Colonic mucosa (tissue), 4 donors: ENCODE measurements around the gene KISS1R. TPM values are rescaled to one million over a fixed set of nuclear protein-coding genes. Genes with fewer than 3 reads are reported as not detected.

Experiments
- DNase-seq: peaks from one replicate; pipeline ENCODE4 v3.0.0-alpha.2; 2020
- H3K27ac ChIP-seq: fragments of 200-600 bp; one replicate; pipeline ENCODE4 v1.8.0; 2021
- H3K27me3 ChIP-seq: fragments of 200-600 bp; one replicate; pipeline ENCODE4 v1.8.0; 2021
- H3K36me3 ChIP-seq: fragments of 200-600 bp; one replicate; pipeline ENCODE4 v1.8.0; 2021
- H3K4me1 ChIP-seq: fragments of 200-600 bp; one replicate; pipeline ENCODE4 v1.8.0; 2021; ENCODE audit warnings: mild to moderate bottlenecking
- H3K4me3 ChIP-seq: fragments of 200-600 bp; one replicate; pipeline ENCODE4 v1.8.0; 2021
- H3K9ac ChIP-seq, 2 donors: one replicate each; pipeline ENCODE4 v1.7.0; 2013; ENCODE audit warnings: control low read depth in 2 of 2, low read depth in 2 of 2, low read length in 2 of 2
- H3K9me3 ChIP-seq: fragments of 200-600 bp; one replicate; pipeline ENCODE4 v1.8.0; 2021
- intact Hi-C: fragments of 100-400 bp; cut with DNase I; formaldehyde crosslinking; loops from one replicate; pipeline ENCODE4 v1.14.1; 2022
- total RNA-seq, 2 donors: library from RNA; stranded (reverse); fragmentation: NEBNext Ultra II Directional in 1 of 2; extraction: Animal tissue kit (Norgen Biotek cat#: 25700) in 1 of 2; gene quantifications; one replicate each; pipeline ENCODE4 v1.2.1, GENCODE V29; 2021
- TF ChIP-seq, protein P1 (sequence below): fragments of 200-600 bp; IDR thresholded peaks from one replicate; pipeline ENCODE4 v1.8.0; 2022; ENCODE audit warnings: antibody characterized with exemption, mild to moderate bottlenecking
- donor health status: healthy.
- donor health status: DM: no; HTN: no; CAD: no.
- donor health status: DM: no; HTN: no; CAD: no.

KISS1R gene
- total RNA-seq, 2 donors from 2014 or later = 0.21 TPM; not detected in 1

DNA sequence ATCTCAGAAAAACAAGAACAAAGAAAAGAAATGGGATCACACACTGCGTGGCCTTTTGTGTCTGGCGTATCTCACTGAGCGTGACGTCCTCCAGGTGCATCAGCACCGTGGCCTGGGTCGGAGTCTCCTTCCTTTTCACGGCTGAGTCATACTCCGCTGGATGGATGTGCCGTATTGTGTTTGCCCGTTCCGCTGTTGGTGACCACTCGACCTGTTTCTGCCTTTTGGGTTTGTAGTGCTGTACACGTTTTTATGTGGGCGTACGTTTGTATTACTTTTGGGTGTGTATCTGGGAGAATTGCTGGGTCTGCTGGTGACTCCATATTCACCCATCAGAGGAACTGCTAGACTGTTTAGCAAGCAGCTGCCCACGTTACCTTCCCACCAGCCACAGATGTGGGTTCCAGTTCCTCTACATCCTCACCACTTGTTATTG is 20.1 kb downstream of the KISS1R start:
- DNase-seq = no peak
- TF ChIP-seq, protein P1, sequence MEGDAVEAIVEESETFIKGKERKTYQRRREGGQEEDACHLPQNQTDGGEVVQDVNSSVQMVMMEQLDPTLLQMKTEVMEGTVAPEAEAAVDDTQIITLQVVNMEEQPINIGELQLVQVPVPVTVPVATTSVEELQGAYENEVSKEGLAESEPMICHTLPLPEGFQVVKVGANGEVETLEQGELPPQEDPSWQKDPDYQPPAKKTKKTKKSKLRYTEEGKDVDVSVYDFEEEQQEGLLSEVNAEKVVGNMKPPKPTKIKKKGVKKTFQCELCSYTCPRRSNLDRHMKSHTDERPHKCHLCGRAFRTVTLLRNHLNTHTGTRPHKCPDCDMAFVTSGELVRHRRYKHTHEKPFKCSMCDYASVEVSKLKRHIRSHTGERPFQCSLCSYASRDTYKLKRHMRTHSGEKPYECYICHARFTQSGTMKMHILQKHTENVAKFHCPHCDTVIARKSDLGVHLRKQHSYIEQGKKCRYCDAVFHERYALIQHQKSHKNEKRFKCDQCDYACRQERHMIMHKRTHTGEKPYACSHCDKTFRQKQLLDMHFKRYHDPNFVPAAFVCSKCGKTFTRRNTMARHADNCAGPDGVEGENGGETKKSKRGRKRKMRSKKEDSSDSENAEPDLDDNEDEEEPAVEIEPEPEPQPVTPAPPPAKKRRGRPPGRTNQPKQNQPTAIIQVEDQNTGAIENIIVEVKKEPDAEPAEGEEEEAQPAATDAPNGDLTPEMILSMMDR = no peak
- no peak overlapping the region for H3K4me3 ChIP-seq
- no peaks in the 10 kb centered on the region for H3K9me3 ChIP-seq
- H3K9ac ChIP-seq = no peak overlapping the region
- peaks cover 36% of the 10 kb centered on the region for H3K4me1 ChIP-seq
- H3K27me3 ChIP-seq = no peaks in the 10 kb centered on the region
- H3K36me3 ChIP-seq = no peaks in the 10 kb centered on the region
- H3K27ac ChIP-seq = no peak overlapping the region
- intact Hi-C loops = no loop called here

DNA sequence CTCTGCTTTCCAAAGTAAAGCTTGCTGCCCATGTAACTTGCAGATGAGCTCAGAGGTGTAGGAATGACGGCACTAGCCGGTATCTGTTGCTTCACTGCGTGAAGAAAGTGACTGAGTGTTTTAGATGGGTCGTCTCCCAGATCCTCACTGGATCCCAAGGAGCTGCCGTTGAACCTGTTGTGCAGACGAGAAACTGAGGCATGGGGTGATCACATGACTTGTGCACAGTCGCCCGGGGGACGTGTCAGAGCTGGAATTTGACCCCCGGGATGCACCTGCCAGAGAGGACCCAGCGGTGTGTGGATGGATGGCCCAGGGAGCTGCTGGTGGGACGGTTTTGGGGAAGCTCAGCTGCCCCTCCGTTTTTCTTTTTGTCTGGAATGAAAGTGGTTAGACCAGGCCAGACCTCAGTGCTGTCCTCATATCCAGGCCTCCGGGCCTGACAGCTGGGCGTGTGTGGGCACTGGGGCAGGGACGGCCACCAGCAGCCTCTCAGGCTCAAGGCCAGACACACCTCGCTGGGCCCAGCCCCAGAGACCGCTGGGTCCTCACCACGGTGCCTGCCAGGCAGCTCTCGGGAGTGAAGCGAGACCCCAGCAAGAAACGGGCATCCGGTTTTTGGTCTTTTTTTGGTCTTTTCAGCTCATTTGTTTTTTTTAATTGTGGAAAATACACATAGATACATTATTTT is 21.2 kb downstream of the KISS1R start:
- TF ChIP-seq, protein P1 = no peak
- intact Hi-C loops = no loop called here
- no peak for DNase-seq
- Histone ChIP-seq H3K27ac (no peak overlapping the region), H3K36me3 (no peaks in the 10 kb centered on the region), H3K4me1 (peaks cover 26% of the 10 kb centered on the region), H3K4me3 (no peak overlapping the region), H3K27me3 (no peaks in the 10 kb centered on the region), H3K9ac (no peak overlapping the region), H3K9me3 (no peaks in the 10 kb centered on the region)

DNA sequence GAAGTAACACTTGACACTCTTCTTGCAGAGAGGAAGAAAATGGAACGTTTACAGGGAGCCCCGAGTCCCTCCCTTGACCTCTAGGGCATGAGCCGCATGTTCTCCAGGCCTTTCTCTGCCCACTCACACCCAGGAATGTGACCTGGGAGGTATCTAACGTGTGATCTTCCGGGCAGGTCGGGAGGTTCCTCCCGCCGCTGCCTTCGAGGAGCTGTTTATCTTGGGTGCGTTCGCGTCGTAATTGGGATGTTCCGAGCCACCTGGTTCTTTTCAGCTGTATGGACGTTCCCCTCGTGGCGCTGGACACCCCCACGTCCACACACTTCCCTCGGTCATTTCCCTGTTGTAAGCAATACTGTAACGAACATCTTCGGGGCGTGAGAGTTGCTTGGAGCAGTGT is 22.3 kb downstream of the KISS1R start:
- intact Hi-C loops = no loop called here
- Histone ChIP-seq H3K9ac (no peak overlapping the region), H3K27ac (no peak overlapping the region), H3K9me3 (no peaks in the 10 kb centered on the region), H3K27me3 (no peaks in the 10 kb centered on the region), H3K4me3 (no peak overlapping the region), H3K36me3 (no peaks in the 10 kb centered on the region), H3K4me1 (peaks cover 18% of the 10 kb centered on the region)
- DNase-seq = no peak
- TF ChIP-seq, protein P1 = no peak

DNA sequence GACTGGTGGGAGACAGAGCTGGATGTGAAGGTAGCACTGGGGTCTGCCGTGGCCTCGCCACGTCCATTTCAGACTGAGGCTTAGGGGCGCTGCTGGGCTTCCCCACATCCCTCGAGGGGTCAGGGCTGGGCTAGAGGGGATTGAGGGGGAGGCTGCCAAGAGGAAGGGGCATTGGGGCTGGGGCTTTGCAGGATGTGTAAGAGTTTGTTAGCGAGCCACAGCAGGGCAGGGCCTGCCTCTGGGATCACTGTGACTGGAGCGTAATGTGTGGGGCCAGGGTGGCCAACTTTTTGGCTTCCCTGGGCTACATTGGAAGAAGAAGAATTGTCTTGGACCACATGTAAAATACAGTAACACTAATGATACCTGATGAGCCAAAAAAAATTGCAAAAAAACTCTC is 22.8 kb downstream of the KISS1R start:
- Histone ChIP-seq H3K4me1 (peaks cover 14% of the 10 kb centered on the region), H3K4me3 (no peak overlapping the region)
- intact Hi-C loops = no loop called here

DNA sequence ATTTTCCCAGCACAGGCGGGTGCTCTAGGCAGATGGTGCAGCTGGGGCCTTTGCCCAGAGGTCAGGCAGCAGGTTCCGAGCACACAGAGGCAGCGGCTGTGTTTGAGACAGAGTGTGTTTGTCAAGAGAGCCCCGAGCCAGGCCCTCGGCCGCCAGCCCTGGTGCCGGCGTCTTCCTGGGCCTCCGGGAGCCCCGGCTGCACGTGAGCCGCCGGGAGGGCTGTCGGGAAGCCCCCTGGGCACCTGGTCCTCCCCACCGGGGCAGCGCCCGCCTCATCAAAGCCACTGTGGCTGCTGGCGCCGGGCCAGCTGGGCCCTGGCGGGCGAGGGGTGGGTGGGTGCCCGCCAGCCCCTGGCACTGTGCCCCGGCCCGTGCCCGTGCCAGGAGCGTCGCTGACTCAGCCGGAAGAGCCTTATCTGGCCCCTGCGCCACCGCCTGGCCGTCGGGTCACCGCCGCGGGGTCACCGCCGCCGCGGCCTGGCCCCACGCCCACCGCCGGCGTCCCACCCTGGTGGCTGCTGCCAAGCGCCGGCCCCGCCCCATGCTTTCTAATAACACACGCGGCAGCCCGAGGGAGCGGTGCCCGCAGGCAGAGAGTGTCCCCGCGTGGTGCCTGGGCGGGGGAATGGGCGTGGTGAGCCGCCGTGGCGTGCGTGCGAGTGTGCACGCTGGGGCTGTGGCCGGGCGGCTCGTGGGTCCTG is 23.6 kb downstream of the KISS1R start:
- Histone ChIP-seq H3K36me3 (no peaks in the 10 kb centered on the region), H3K27me3 (no peaks in the 10 kb centered on the region), H3K27ac (peak overlapping the region; percentile 57), H3K4me3 (peak overlapping the region; percentile 40), H3K4me1 (peaks cover 9% of the 10 kb centered on the region), H3K9me3 (no peaks in the 10 kb centered on the region), H3K9ac (peak overlapping the region; percentile 41 to 58)
- intact Hi-C loops = no loop called here
- TF ChIP-seq, protein P1 = no peak
- peak; percentile 77 for DNase-seq

More for the DNA sequence above, 22.8 kb downstream of the KISS1R start:
- Histone ChIP-seq H3K36me3 (no peaks in the 10 kb centered on the region), H3K9me3 (no peaks in the 10 kb centered on the region), H3K27ac (no peak overlapping the region), H3K27me3 (no peaks in the 10 kb centered on the region), H3K9ac (peak overlapping the region in 1 of 2 donors; percentile 41)
- no peak for DNase-seq
- TF ChIP-seq, protein P1 = no peak
